Lower lobe of right lung (tissue), 2 donors: ENCODE data around the gene TBCE. TPM values are rescaled to one million over a fixed set of nuclear protein-coding genes. Genes with fewer than 3 reads are reported as not detected.

Experiments used
- ATAC-seq, 2 donors: fragments of 200-7000 bp; cut with Tn5 transposase; one replicate each; pipeline ENCODE4 v1.9.1; 2020 to 2022; ENCODE audit warnings: mild to moderate bottlenecking in 2 of 2, moderate library complexity in 2 of 2
- DNase-seq: peaks from one replicate; pipeline ENCODE4 v3.0.0-alpha.2; 2020
- H3K27ac ChIP-seq: fragments of 200-600 bp; one replicate; pipeline ENCODE4 v1.8.0; 2022
- H3K27me3 ChIP-seq: fragments of 200-600 bp; one replicate; pipeline ENCODE4 v1.8.0; 2022; ENCODE audit warnings: low read depth
- H3K36me3 ChIP-seq: fragments of 200-600 bp; one replicate; pipeline ENCODE4 v1.8.0; 2022; ENCODE audit warnings: mild to moderate bottlenecking
- H3K4me1 ChIP-seq: fragments of 200-600 bp; one replicate; pipeline ENCODE4 v1.8.0; 2022
- H3K4me3 ChIP-seq: fragments of 200-600 bp; one replicate; pipeline ENCODE4 v1.8.0; 2022; ENCODE audit warnings: mild to moderate bottlenecking
- H3K9me3 ChIP-seq: fragments of 200-600 bp; one replicate; pipeline ENCODE4 v1.8.0; 2022
- intact Hi-C: fragments of 100-400 bp; cut with DNase I; formaldehyde crosslinking; loops from one replicate; pipeline ENCODE4 v1.11.0; 2022
- total RNA-seq: library from RNA; stranded (reverse); fragmentation: NEBNext Ultra II Directional; extraction: Animal tissue kit (Norgen Biotek cat#: 25700); gene quantifications from one replicate; pipeline ENCODE4 v1.2.1, GENCODE V29; 2021
- TF ChIP-seq, protein P1 (sequence below): fragments of 200-600 bp; IDR thresholded peaks from one replicate; pipeline ENCODE4 v1.8.0; 2022; ENCODE audit warnings: antibody characterized with exemption, mild to moderate bottlenecking
- donor health status: DM: no; HTN: yes; CAD: no; lungs with severe emphysema.

The TBCE gene
- total RNA-seq, 1 donor from 2014 or later: 25.3 TPM

DNA sequence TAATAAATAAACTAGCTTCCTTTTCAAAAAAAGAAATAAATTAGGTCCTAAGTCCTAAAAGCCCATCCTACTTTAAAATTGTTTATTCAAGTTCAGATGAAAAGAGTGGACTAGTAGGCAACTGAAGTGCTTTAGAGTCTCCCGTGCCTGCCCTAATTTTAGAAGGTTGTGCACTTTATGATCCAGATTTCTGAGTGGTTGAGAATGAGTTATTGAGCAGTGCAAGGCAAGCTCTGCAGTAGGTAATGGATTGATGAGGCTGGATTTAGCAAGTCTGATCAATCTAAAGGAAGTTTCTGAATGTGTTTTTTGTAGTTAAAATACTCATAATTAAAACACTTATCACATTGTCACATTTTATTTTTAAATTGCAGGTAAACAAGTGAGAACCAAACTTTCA, 25.9 kb upstream of the TBCE start:
- H3K36me3 ChIP-seq: peaks cover 59% of the 10 kb centered on the region
- H3K9me3 ChIP-seq: no peaks in the 10 kb centered on the region
- TF ChIP-seq, protein P1, sequence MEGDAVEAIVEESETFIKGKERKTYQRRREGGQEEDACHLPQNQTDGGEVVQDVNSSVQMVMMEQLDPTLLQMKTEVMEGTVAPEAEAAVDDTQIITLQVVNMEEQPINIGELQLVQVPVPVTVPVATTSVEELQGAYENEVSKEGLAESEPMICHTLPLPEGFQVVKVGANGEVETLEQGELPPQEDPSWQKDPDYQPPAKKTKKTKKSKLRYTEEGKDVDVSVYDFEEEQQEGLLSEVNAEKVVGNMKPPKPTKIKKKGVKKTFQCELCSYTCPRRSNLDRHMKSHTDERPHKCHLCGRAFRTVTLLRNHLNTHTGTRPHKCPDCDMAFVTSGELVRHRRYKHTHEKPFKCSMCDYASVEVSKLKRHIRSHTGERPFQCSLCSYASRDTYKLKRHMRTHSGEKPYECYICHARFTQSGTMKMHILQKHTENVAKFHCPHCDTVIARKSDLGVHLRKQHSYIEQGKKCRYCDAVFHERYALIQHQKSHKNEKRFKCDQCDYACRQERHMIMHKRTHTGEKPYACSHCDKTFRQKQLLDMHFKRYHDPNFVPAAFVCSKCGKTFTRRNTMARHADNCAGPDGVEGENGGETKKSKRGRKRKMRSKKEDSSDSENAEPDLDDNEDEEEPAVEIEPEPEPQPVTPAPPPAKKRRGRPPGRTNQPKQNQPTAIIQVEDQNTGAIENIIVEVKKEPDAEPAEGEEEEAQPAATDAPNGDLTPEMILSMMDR: no peak
- no peak for DNase-seq
- no peak for ATAC-seq
- H3K4me1 ChIP-seq: peaks cover 14% of the 10 kb centered on the region
- H3K27me3 ChIP-seq: no peaks in the 10 kb centered on the region
- H3K4me3 ChIP-seq: no peak overlapping the region
- intact Hi-C loops: no loop called here
- H3K27ac ChIP-seq: no peak overlapping the region

DNA sequence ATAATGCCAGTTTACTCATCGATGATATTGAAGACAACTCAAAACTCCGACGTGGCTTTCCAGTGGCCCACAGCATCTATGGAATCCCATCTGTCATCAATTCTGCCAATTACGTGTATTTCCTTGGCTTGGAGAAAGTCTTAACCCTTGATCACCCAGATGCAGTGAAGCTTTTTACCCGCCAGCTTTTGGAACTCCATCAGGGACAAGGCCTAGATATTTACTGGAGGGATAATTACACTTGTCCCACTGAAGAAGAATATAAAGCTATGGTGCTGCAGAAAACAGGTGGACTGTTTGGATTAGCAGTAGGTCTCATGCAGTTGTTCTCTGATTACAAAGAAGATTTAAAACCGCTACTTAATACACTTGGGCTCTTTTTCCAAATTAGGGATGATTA, 25.2 kb upstream of the TBCE start:
- Histone ChIP-seq H3K4me3 (no peak overlapping the region), H3K27me3 (no peaks in the 10 kb centered on the region), H3K27ac (no peak overlapping the region), H3K4me1 (peaks cover 7% of the 10 kb centered on the region), H3K36me3 (peaks cover 52% of the 10 kb centered on the region), H3K9me3 (no peaks in the 10 kb centered on the region)
- DNase-seq: no peak
- intact Hi-C loops: no loop called here
- ATAC-seq: no peak
- TF ChIP-seq, protein P1: no peak

GRCh38 chr1:235342471-235342870, 24.8 kb upstream of the TBCE start:
- Histone ChIP-seq H3K27me3 (no peaks in the 10 kb centered on the region), H3K36me3 (peaks cover 48% of the 10 kb centered on the region), H3K4me3 (no peak overlapping the region), H3K9me3 (no peaks in the 10 kb centered on the region), H3K4me1 (peaks cover 2% of the 10 kb centered on the region), H3K27ac (no peak overlapping the region)
- TF ChIP-seq, protein P1: no peak
- ATAC-seq (no peak), DNase-seq (no peak)
- intact Hi-C loops: no loop called here

DNA sequence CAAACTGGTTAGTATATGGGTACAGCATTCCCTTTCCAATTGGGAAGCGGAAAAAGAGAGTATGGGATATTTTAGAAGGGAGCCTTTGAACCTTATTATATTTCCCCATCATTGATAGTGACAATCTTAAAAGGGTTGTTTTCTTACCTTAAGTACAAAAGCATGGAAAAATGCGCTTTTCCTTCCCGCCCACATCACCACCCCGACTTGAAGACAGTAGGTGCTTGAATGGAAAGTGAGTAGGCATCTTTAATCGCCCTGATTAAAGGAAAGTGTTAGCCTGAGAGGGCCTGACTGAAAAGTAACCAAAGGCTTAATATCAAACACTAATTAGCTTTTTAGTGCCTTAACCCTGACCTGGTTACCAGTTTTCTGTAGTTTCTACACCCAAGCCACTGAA, 23.5 kb upstream of the TBCE start:
- intact Hi-C loops: no loop called here
- no peak for ATAC-seq
- H3K36me3 ChIP-seq: peaks cover 35% of the 10 kb centered on the region
- no peaks in the 10 kb centered on the region for H3K4me1 ChIP-seq
- TF ChIP-seq, protein P1: no peak
- H3K9me3 ChIP-seq: no peaks in the 10 kb centered on the region
- no peak overlapping the region for H3K4me3 ChIP-seq
- no peaks in the 10 kb centered on the region for H3K27me3 ChIP-seq
- no peak for DNase-seq
- H3K27ac ChIP-seq: no peak overlapping the region

DNA sequence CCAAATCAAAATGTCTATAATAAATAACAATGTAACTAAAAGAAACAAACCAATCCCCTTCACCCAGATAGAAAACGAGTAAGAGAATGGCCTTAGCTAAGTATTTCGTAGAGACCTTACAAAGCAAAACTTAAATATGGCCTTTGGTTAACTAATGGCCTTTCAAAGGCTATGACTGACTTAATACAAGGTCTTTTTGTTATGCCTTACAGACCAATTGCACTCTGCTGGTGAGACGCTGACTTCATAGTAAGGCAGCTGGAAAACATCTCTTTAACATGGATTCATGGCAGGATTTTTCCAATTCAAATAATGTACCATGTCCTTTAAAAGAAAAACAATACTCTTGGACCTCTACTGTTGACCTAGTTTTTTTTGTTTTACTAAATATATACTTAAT, 15.8 kb upstream of the TBCE start:
- intact Hi-C loops: no loop called here

More for the DNA sequence above, 15.8 kb upstream of the TBCE start:
- ATAC-seq (no peak), DNase-seq (no peak)
- H3K27me3 ChIP-seq: no peaks in the 10 kb centered on the region
- H3K36me3 ChIP-seq: no peaks in the 10 kb centered on the region
- H3K9me3 ChIP-seq: no peaks in the 10 kb centered on the region
- TF ChIP-seq, protein P1: no peak
- no peaks in the 10 kb centered on the region for H3K4me1 ChIP-seq
- no peak overlapping the region for H3K4me3 ChIP-seq
- no peak overlapping the region for H3K27ac ChIP-seq
